ENCODE measurements around the gene OARD1. TPM values are rescaled to one million over a fixed set of nuclear protein-coding genes. Genes with fewer than 3 reads are reported as not detected.

The OARD1 gene
- polyA plus RNA-seq, 1 of the 3 experiments (the other 2 are of a cell fraction) = 5.6 TPM

- TF ChIP-seq USF1 (IDR thresholded peaks at IDR 0.05; ENCODE audit: borderline replicate concordance, low read depth) = no peak
- TF ChIP-seq MXI1 (IDR thresholded peaks at IDR 0.05; ENCODE audit: low read depth, low read length) = no peak
- TF ChIP-seq REST (IDR thresholded peaks at IDR 0.05; ENCODE audit: low read depth, low read length) = no peak
- no peak for TF ChIP-seq TCF12 (IDR thresholded peaks at IDR 0.05)
- TF ChIP-seq GATA2 (CRISPR knock-in tag; IDR thresholded peaks at IDR 0.05) = no peak
Measured at GRCh38 chr6:41078101-41078500, 5.9 kb upstream of the OARD1 start (continued).

- no peak for DNase-seq
- H2AFZ ChIP-seq (ENCODE audit: low read depth) = no peak overlapping the region
- no peak overlapping the region for H3K27ac ChIP-seq (ENCODE audit: low read depth in 2 of 2, low read length in 1 of 2)
- no peaks in the 10 kb centered on the region for H3K9me3 ChIP-seq
- CTCF ChIA-PET = interaction anchor here (1.3 kb wide), 1 partner anchor 15 kb away, joined by 7 read pairs; no protein-coding TSS in a partner anchor
- 100% methylated on average over 2 of the region's 2 CpGs for WGBS (ENCODE audit: low lambda C conversion rate)
- peaks cover 18 to 23% of the 10 kb centered on the region in 2 experiments for H3K4me1 ChIP-seq (ENCODE audit: control insufficient read depth in 1 of 2, insufficient read depth in 2 of 2, low read depth in 1 of 2, low read length in 1 of 2)
- H3K36me3 ChIP-seq (replicated peaks in 1 of 2; ENCODE audit: control insufficient read depth in 1 of 2, insufficient read depth in 2 of 2, low read length in 1 of 2) = peaks cover 29 to 48% of the 10 kb centered on the region in 2 experiments
- H3K79me2 ChIP-seq (ENCODE audit: insufficient read depth) = peaks cover 92% of the 10 kb centered on the region
- H3K4me2 ChIP-seq = no peak overlapping the region
- H3K9ac ChIP-seq = no peak overlapping the region
- peaks cover 13% of the 10 kb centered on the region for H3F3A ChIP-seq (replicated peaks; ENCODE audit: insufficient read depth)
- no peaks in the 10 kb centered on the region for H3K27me3 ChIP-seq (ENCODE audit: insufficient read depth)
- POLR2A ChIA-PET = no interaction called here
- H3K9me2 ChIP-seq = no peaks in the 10 kb centered on the region
- H4K20me1 ChIP-seq (ENCODE audit: insufficient read depth) = peaks cover 57% of the 10 kb centered on the region
- no peak overlapping the region for H3K4me3 ChIP-seq (ENCODE audit: low read depth in 2 of 2, low read length in 1 of 2)
- TF ChIP-seq RCOR1 (IDR thresholded peaks at IDR 0.05; ENCODE audit: low read length) = no peak
- TF ChIP-seq SIN3A (IDR thresholded peaks at IDR 0.05; ENCODE audit: borderline replicate concordance, low read depth, low read length) = no peak
- TF ChIP-seq EZH2phosphoT487 (IDR thresholded peaks at IDR 0.05; ENCODE audit: borderline replicate concordance, low read depth) = no peak
- no peak for TF ChIP-seq IRF3 (IDR thresholded peaks at IDR 0.05; ENCODE audit: low read depth, low read length)
- no peak for TF ChIP-seq MXI1 (IDR thresholded peaks at IDR 0.05; ENCODE audit: low read depth, low read length)
- TF ChIP-seq RFX5 (IDR thresholded peaks at IDR 0.05; ENCODE audit: low read length) = no peak
- TF ChIP-seq USF2 (IDR thresholded peaks at IDR 0.05; ENCODE audit: borderline replicate concordance, low read depth, low read length) = no peak
- TF ChIP-seq POLR2AphosphoS5 (IDR thresholded peaks at IDR 0.05; ENCODE audit: low read depth, low read length) = no peak
Measured at GRCh38 chr6:41077536-41077935, 5.4 kb upstream of the OARD1 start.
